K562 (cell line): ENCODE measurements around the gene SGSM2. TPM values are rescaled to one million over a fixed set of nuclear protein-coding genes. Genes with fewer than 3 reads are reported as not detected.

ENCODE experiments used
- ARNT ChIP-seq, 2 experiments: fragments of 450-650 bp; IDR thresholded peaks; 2 replicates each; pipeline ENCODE4 v1.6.1; 2016; ENCODE audit warnings: mild to moderate bottlenecking in 1 of 2
- BHLHE40 ChIP-seq: IDR thresholded peaks from 2 replicates; pipeline ENCODE4 v1.6.1; 2011; ENCODE audit warnings: low read length, improper control_type of control experiment
- CCNT2 ChIP-seq: IDR thresholded peaks from 2 replicates; pipeline ENCODE4 v1.6.1; 2011; ENCODE audit warnings: borderline replicate concordance, low read depth, mild to moderate bottlenecking, moderate library complexity, mixed read lengths, low read length; ENCODE audit not compliant: insufficient read length; ENCODE audit errors: extremely low read depth
- CHD1 ChIP-seq: fragments of 200-600 bp; sonication (generic); IDR thresholded peaks from one replicate; pipeline ENCODE4 v1.6.1; 2012; ENCODE audit warnings: mild to moderate bottlenecking, moderate library complexity, low read length, inconsistent platforms
- CHD2 ChIP-seq: IDR thresholded peaks from 2 replicates; pipeline ENCODE4 v1.6.1; 2011; ENCODE audit warnings: low read depth, low read length
- CREM ChIP-seq: IDR thresholded peaks from 2 replicates; pipeline ENCODE4 v1.6.1; 2014; ENCODE audit warnings: antibody characterized with exemption, low read depth
- DPF2 ChIP-seq: fragments of 450-650 bp; IDR thresholded peaks from 2 replicates; pipeline ENCODE4 v1.6.1; 2016
- ELF4 ChIP-seq: fragments of 450-650 bp; formaldehyde crosslinking; IDR thresholded peaks from 2 replicates; pipeline ENCODE4 v1.4.0; 2022; ENCODE audit warnings: missing genetic modification characterization
- EZH2 ChIP-seq: IDR thresholded peaks from 2 replicates; pipeline ENCODE4 v1.6.1; 2012; ENCODE audit warnings: low read depth, mild to moderate bottlenecking, inconsistent platforms, low read length, borderline replicate concordance
- FOXP1 ChIP-seq: sonication (generic); formaldehyde crosslinking; IDR thresholded peaks from 2 replicates; pipeline ENCODE4 v1.8.0; 2022; ENCODE audit warnings: mild to moderate bottlenecking, missing genetic modification reagents
- FOXP4 ChIP-seq: sonication (generic); formaldehyde crosslinking; IDR thresholded peaks from 2 replicates; pipeline ENCODE4 v1.8.0; 2022; ENCODE audit warnings: mild to moderate bottlenecking, missing genetic modification reagents, borderline replicate concordance
- GTF2E2 ChIP-seq: fragments of 200-800 bp; sonication (Bioruptor generic); IDR thresholded peaks from 2 replicates; pipeline ENCODE4 v1.6.1; 2016; ENCODE audit warnings: missing genetic modification characterization, missing compliant biosample characterization
- HLTF ChIP-seq: fragments of 450-650 bp; IDR thresholded peaks from 2 replicates; pipeline ENCODE4 v1.6.1; 2016
- PCBP1 ChIP-seq: fragments of 200-400 bp; formaldehyde crosslinking; IDR thresholded peaks from 2 replicates; pipeline ENCODE4 v1.6.1; 2018; ENCODE audit warnings: mild to moderate bottlenecking, low read depth, low read length; ENCODE audit not compliant: poor library complexity, severe bottlenecking
- PML ChIP-seq: IDR thresholded peaks from 2 replicates; pipeline ENCODE4 v1.6.1; 2012; ENCODE audit warnings: low read length, inconsistent platforms
- SETDB1 ChIP-seq: IDR thresholded peaks from one replicate; pipeline ENCODE4 v1.6.1; 2012; ENCODE audit warnings: low read length, control low read depth, inconsistent platforms
- SFPQ ChIP-seq: fragments of 200-400 bp; formaldehyde crosslinking; IDR thresholded peaks from 2 replicates; pipeline ENCODE4 v1.6.1; 2017; ENCODE audit warnings: mild to moderate bottlenecking, low read depth, low read length, moderate library complexity
- SNAPC5 ChIP-seq: fragments of 250-450 bp; sonication (Bioruptor Pico); IDR thresholded peaks from 2 replicates; pipeline ENCODE4 v1.8.0; 2021; ENCODE audit warnings: moderate library complexity, mild to moderate bottlenecking, inconsistent platforms
- TCF15 ChIP-seq: fragments of 250-450 bp; sonication (Bioruptor Pico); IDR thresholded peaks from 2 replicates; pipeline ENCODE4 v1.8.0; 2022; ENCODE audit warnings: moderate library complexity, mild to moderate bottlenecking, inconsistent platforms
- TRIM25 ChIP-seq: fragments of 450-650 bp; IDR thresholded peaks from 2 replicates; pipeline ENCODE4 v1.7.0; 2016; ENCODE audit warnings: borderline replicate concordance
- TSC22D4 ChIP-seq: fragments of 450-650 bp; IDR thresholded peaks from 2 replicates; pipeline ENCODE4 v1.6.1; 2016; ENCODE audit warnings: missing genetic modification characterization, missing biosample characterization, control low read depth
- ZNF124 ChIP-seq: sonication (generic); formaldehyde crosslinking; IDR thresholded peaks from 2 replicates; pipeline ENCODE4 v1.8.1; 2022; ENCODE audit warnings: missing genetic modification reagents
- ZNF24 ChIP-seq: fragments of 450-650 bp; IDR thresholded peaks from 2 replicates; pipeline ENCODE4 v1.6.1; 2016
- ZNF584 ChIP-seq: fragments of 200-800 bp; sonication (Bioruptor generic); IDR thresholded peaks from 2 replicates; pipeline ENCODE4 v1.6.1; 2016; ENCODE audit warnings: low read depth, mild to moderate bottlenecking, missing genetic modification characterization, missing compliant biosample characterization
- polyA plus RNA-seq, 8 experiments: library from polyadenylated mRNA; depleted of rRNA in 4 of 8; stranded (reverse) in 5 of 8; unstranded in 3 of 8; fragments of >200 nt; fragmentation: Nextera tagmentation in 2 of 8; fragmentation: Illumina TruSeq in 1 of 8; extraction: Ambion mirVana in 2 of 8; extraction: Trizol in 1 of 8; gene quantifications; 2 replicates each; pipeline versions ENCODE4 v1.2.1 to v1.2.3, GENCODE V29; 2011 to 2014; ENCODE audit warnings: inconsistent platforms in 1 of 8, missing spikeins in 1 of 8
- total RNA-seq, 7 experiments: library from RNA; depleted of rRNA in 6 of 7; stranded (reverse); fragments of >200 nt in 6 of 7; fragmentation: Illumina TruSeq in 2 of 7; extraction: Trizol in 2 of 7; gene quantifications; 2 replicates each; pipeline versions ENCODE4 v1.2.1 to v1.2.3, GENCODE V29; 2011 to 2021; ENCODE audit warnings: low replicate concordance in 1 of 7

The SGSM2 gene
- total and polyA plus RNA-seq, 9 of the 15 experiments (the other 6 are each of a cell fraction or from before 2014, with no cell fraction given): 0.20 to 26.3 (median 14.8) TPM

GRCh38 chr17:2400877-2401425 lies 63.6 kb downstream of the SGSM2 start, which contains the start of gene MNT (continued):
- no peak for TF ChIP-seq SETDB1
- TF ChIP-seq TSC22D4 (tag): no peak
- TF ChIP-seq EZH2: no peak
- TF ChIP-seq CHD2: no peak
- no peak for TF ChIP-seq DPF2
- TF ChIP-seq ARNT (IDR thresholded peaks at IDR 0.05): no peak
- TF ChIP-seq SFPQ: no peak
- no peak for TF ChIP-seq PCBP1
- no peak for TF ChIP-seq ZNF124 (CRISPR knock-in tag)
- no peak for TF ChIP-seq GTF2E2 (tag)
- TF ChIP-seq ZNF584 (CRISPR knock-in tag): no peak
- peak; percentile 71; the same call in 1 of the 2 replicates for TF ChIP-seq FOXP4 (CRISPR knock-in tag)
- TF ChIP-seq FOXP1: no peak
- TF ChIP-seq CHD1: peak; percentile 64
- TF ChIP-seq HLTF: no peak
- peak; percentile 76 for TF ChIP-seq CREM
- TF ChIP-seq ZNF24: no peak
- no peak for TF ChIP-seq PML
- TF ChIP-seq ELF4 (CRISPR knock-in tag): no peak
- no peak for TF ChIP-seq TRIM25
- TF ChIP-seq SNAPC5 (CRISPR knock-in tag): no peak
- TF ChIP-seq CCNT2: peak; percentile 90
- TF ChIP-seq BHLHE40: no peak
- no peak for TF ChIP-seq TCF15 (CRISPR knock-in tag)
